GM19023 (cell line): ENCODE data around the gene POU1F1.
"Not testable (repeated sequence)": the region's sequence is repeated elsewhere in the genome, so short reads cannot be mapped to it uniquely, and the experiment has no call there.

Experiments
- ATAC-seq: cut with Tn5 transposase; IDR thresholded peaks from one replicate; pipeline ENCODE4 v1.9.1; 2021; ENCODE audit warnings: mild to moderate bottlenecking, moderate library complexity; ENCODE audit not compliant: unreplicated experiment

POU1F1 gene

DNA sequence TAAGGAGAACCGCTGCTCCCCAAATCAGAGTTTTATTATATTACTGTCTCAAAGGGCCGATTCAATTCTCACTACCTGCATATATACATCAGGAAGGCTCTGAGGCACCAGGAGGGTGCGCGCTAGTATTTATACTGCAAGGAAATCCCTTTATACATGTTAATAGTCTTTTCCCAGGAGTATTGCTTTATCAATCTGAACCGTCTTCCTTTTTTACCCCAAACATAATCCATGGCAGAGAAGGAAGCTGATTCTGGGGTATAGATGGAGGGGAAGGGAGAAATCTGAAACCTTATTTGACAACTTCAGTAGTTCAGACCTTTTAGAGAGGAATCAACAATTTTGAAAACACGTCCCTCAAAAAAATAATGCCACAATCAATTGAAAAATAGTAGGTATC is at the start of gene POU1F1:
Gene POU1F1, minus strand, starts transcription at position 101 of the 400 bp plus-strand sequence. CDS start 122 bp downstream, outside the sequence.
- no peak for ATAC-seq

DNA sequence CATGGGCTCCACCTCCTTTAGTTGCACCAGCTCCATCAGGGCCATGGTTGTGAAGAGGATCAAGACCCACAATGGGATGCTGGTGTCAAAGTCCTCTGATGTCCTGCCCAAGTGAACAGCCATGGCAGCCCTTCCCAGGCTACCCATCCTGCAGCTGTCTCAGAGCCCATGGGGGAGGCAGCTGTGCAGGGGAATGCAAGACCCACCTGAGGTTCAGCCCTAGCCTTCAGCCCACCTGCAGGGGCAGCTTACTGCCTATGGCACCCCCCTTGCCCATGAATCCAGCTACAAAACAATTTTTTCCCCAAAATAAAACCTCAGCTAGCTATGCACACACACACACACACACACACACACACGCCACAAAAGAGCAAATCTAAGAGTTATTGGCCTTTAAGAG is 48.2 kb upstream of the POU1F1 start:
- ATAC-seq = no peak

DNA sequence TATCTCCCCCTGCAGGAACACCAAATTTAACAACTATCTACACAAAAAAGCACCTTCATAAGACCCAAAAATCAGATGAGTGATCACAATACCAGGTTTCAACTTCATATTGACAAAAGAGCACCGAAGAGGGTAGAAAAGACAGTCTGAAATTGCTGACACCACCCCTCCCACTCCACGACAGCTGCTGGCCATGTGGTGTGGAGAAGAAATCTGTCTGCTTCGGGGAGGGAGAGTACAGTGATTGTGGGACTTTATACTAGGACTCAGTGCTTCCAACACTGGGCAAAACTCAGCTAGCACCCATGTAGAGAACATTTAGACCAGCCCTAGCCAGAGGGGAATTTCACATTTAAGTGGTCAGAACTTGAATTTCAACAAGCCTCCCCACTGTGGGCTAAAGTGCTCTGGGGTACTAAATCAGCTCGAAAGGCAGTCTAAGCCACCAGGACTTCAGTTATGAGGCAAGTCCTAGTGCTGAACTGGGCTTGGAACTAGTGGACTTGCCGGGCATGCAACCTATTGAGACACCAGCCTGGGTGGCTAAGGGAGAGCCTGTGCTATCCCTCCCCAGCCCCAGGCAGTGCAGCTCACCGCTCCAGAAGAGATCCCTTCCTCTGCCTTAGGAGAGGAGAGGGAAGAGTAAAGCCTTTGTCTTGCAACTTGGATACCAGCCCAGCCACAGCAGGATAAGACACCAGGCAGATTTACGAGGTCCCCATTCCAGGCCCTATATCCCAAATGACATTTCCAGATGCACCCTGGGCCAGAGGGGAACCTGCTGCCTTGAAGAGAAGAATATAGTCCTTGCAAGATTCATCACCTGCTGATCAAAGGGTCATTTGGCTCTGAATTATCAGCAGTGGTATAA is 44.6 kb upstream of the POU1F1 start:
- ATAC-seq = no peak

GRCh38 chr3:87318617-87319021 is 42.2 kb upstream of the POU1F1 start:
- ATAC-seq = no peak

GRCh38 chr3:87317779-87318178 is 41.4 kb upstream of the POU1F1 start:
- no peak for ATAC-seq

DNA sequence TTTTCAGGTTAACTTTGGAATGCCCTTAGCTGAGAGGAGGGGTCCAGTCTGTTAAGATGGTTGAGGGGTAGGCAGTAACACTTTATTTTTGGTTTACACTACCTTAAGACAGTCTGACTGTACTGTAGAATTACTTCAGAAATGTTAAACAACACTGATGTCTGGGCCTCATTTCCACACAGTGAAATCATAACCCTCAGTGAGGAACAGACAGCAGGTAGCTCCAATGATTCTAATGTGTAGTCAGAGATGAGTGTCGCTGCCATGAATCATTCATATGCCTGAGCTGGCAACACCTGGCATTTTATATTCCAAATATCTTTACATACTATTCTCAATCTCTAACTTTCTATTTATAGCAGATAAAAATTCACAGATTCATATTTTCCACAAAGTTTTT is 37.3 kb upstream of the POU1F1 start:
- no peak for ATAC-seq

DNA sequence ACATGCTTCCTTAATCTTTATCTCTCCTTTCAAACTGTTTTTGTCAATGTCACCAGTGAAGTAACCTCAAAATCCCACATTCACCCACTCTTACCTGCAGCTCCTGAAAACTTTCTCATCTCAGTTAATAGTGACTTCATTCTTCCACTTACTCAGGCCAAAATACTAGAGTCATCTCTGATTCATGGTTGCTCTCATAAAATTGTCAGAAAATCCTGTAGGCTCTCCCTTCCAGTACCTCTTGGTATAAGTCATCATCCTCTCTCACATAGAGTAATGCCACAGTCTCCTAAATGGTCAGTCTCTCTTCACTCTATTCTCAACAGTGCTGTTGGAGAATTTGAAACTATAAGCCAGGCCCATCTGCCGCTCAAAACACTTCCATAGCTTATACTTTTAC is 34.9 kb upstream of the POU1F1 start:
- ATAC-seq = no peak

GRCh38 chr3:87309601-87310000 is 33.2 kb upstream of the POU1F1 start:
- no peak for ATAC-seq

DNA sequence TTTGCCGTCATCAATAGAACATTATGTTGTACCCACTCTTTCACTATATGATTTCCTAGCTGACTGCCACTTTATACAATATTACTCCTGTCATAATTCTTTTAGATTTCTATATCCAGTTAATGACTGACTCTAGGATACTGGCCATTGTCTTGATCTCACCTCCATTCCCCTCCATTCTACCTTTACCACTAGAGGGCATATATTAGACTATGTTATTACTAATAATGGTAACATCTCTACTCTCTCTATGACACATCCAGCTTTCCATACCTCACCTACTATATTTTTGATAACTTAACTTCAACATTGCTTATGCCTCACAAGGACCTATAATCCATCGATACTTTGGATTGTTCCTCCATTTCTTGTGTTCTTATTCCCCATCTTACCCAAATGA is 31.4 kb upstream of the POU1F1 start:
- ATAC-seq = no peak

- no peak for ATAC-seq
These were observed 29.1 kb upstream of the POU1F1 start for GRCh38 chr3:87305517-87305916.

- not testable (repeated sequence) for ATAC-seq
These were observed 28.6 kb upstream of the POU1F1 start for GRCh38 chr3:87305031-87305430.

GRCh38 chr3:87298111-87298718 is 21.8 kb upstream of the POU1F1 start:
- no peak for ATAC-seq

- ATAC-seq = no peak
These were observed 12.1 kb upstream of the POU1F1 start for GRCh38 chr3:87288446-87288845.

DNA sequence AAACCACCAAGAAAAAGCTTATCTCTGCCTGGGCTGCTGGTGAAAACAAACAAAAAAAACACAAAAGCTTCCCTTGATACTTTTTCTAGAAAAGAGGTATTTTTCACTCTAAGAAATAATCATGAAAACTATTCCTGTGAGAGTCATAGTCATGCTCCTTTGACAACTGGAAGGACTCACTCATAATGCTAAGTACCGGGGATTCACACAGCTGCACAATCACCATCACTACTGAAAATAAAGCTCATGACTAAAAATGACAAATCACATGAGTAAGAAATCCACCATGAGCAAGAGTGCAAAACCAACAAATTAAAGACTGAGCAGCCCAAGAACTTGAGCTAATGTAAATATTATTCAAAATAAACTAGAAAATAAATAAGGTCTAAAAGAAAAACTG is 10.6 kb upstream of the POU1F1 start:
- ATAC-seq = no peak

GRCh38 chr3:87272718-87273341 is 3.6 kb downstream of the POU1F1 start:
- peak; percentile 96 for ATAC-seq

- no peak for ATAC-seq
These were observed 5.3 kb downstream of the POU1F1 start for GRCh38 chr3:87270908-87271700.

DNA sequence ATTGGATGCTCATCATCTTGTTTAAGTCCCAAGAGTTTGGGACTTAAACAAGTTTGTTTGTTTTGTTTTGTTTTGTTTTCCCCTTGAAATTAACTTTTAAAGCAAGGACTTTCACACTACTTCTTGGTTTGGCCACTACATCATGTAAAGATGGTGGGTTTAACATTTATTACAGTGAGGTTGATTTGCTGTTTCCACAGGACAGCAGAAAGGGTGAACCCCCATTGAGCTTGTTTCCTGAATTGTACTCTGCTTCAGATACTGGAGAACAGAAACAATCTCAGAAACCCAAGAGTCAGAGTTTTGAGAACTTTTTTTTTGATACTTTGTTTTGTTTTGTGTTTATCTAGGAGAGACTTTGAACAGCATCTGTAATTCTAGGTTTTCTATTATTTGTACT is 6.7 kb downstream of the POU1F1 start:
- no peak for ATAC-seq

GRCh38 chr3:87268646-87269211 is 7.7 kb downstream of the POU1F1 start:
- no peak for ATAC-seq

DNA sequence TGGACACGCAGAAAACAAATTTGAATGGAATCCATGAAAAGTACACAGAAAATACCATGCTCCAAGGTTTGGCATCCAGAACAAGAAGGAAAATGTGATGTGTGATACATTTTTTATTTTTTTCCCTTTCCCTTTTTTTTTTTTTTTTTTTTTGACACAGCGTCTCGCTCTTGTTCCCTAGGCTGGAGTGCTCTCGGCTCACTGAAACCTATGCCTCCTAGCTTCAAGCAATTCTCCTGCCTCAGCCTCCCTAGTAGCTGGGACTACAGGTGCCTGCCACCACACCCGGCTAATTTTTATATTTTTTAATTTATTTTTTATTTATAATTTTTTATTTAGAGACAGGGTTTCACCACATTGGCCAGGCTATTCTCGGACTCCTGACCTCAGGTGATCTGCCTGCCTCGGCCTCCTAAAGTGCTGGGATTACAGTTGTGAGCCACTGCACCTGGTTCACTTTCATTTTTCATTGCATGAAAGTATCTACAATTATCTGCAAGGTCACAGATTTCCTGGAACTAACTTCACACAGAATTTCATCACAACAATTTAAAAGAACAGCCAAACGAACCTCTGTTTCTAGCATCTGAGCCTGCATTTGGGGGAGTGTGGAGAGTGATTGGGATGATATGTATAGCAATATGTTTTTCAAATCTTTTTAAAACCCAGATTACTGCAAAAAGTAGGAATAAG is 8.3 kb downstream of the POU1F1 start:
- ATAC-seq = no peak

DNA sequence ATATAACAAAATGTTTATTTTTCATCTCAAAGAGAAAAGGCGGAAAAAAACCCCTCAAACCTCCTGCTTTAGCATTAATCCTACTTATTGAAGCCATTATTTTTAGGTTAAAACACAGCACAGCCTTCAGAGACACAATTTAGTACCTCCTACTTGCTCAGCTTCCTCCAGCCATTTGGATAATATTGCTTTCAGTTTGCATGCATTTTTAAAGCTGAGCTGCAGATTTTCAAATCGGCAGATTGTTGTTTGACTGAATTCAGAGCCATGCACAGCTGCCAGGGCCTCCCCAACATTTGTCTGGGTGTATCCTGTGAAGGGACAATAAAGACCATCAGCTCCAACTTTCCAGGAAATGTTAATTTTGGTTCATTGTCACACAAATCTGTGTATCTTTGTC is 14.5 kb downstream of the POU1F1 start:
- no peak for ATAC-seq
